RWPE1 (cell line): Measurements from ENCODE around the gene CTNS.

Source experiments
- CTCF ChIA-PET: fragments of 350-600 bp; sonication (Branson Sonifier 250); formaldehyde crosslinking; extraction: SDS; loops from one replicate; lab custom pipeline; 2021; lab: Yijun Ruan, JAX
- POLR2A ChIA-PET: fragments of 400-600 bp; formaldehyde crosslinking; extraction: SDS; loops from one replicate; lab custom pipeline; 2020; ENCODE audit warnings: antibody characterized with exemption; ENCODE audit not compliant: low non-redundant PET; lab: Yijun Ruan, JAX
- DNase-seq: peaks from one replicate; pipeline ENCODE4 v3.0.0; 2012; ENCODE audit warnings: low spot score
- H3K27ac ChIP-seq: fragments of 450-650 bp; 2 replicates; pipeline ENCODE4 v1.5.1; 2017
- CTCF ChIP-seq: fragments of 450-650 bp; conservative IDR thresholded peaks from 2 replicates; pipeline ENCODE4 v1.5.1; 2017; ENCODE audit warnings: low read depth, mild to moderate bottlenecking

The CTNS gene

DNA sequence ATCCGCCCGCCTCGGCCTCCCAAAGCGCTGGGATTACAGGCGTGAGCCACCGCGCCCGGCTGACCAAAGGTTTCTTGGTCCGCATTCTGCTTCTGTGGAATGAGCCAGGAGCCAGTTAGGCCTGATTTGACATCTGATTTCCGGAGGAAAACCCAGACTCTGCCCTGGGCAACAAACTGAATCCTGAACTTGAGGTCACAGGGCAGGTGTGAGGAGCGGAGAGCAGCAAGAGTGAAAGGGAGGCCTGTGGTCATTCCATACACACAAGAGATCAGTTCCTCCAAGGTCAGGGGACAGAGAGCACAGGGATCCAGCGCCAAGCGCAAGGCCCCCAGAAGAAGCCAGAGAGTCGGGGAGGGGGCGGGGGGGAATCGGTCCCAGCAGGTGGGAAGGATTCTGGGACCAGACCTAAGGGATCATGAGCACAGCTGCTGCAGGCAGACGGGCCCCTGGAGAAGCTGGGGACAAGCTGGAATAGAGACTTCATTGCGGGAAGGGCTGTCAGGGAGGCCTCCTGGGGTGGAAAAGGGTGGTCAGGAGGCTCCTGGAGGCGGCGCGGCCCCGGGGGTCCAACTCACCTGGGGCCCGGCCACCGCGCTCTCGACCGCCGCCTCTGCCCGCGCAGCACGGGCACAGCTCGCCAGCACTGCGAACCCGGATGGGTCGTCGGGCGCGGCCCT is 946 bp upstream of the CTNS start:
- no peak for TF ChIP-seq CTCF
- ChIA-PET POLR2A (interaction anchor here (0.6 to 1.9 kb wide), 4 partner anchors 9 to 119 kb away, joined by 3 to 8 read pairs (median 4); partner anchors contain the start of gene TAX1BP3), CTCF (interaction anchor here (2.1 kb wide), 1 partner anchor 13 kb away, joined by 12 read pairs; no protein-coding TSS in a partner anchor)
- peak overlapping the region; percentile 97 for H3K27ac ChIP-seq
- DNase-seq: peak; percentile 24

- TF ChIP-seq CTCF: no peak
- DNase-seq: no peak
- H3K27ac ChIP-seq: peak overlapping the region; percentile 97
- ChIA-PET CTCF (interaction anchor here (0.6 to 2.1 kb wide), 2 partner anchors 11 to 78 kb away, joined by 3 to 12 read pairs; no protein-coding TSS in a partner anchor), POLR2A (interaction anchor here (1.3 to 1.9 kb wide), 2 partner anchors 23 to 31 kb away, joined by 5 to 8 read pairs; partner anchors contain the start of gene TAX1BP3)
These were observed 381 bp downstream of the CTNS start for GRCh38 chr17:3636908-3637373.

DNA sequence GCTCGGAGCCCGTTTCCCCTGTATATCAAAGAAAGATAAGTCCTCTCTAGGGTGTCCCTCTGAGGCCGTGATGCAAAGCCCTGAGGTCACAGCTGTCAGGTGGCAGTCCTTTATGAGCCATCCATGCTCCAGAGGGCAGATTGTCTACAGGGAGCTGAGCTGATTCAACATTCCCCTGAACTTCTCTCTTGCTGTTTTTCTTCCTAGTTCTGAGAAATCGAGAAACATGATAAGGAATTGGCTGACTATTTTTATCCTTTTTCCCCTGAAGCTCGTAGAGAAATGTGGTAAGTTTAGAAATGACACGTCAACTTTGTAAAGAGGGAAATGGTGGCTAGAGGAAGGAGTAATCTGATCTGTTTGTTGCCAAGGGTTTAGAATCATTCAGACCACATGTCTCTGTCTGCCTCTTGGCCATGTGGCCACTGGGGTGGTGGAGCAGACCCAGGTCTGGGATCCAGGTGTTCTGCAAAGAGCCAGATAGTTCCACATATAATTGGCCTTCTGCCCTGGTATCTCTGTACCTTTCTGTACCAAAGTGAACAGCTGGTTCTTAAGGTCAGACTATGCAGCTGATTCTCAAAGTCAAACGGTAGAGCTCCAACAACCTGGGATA is 3.5 kb downstream of the CTNS start:
- CTCF ChIA-PET: interaction anchor here (0.8 kb wide), 1 partner anchor 128 kb away, joined by 3 read pairs; no protein-coding TSS in a partner anchor
- POLR2A ChIA-PET: no interaction called here
- no peak for TF ChIP-seq CTCF
- DNase-seq: no peak
- no peak overlapping the region for H3K27ac ChIP-seq

DNA sequence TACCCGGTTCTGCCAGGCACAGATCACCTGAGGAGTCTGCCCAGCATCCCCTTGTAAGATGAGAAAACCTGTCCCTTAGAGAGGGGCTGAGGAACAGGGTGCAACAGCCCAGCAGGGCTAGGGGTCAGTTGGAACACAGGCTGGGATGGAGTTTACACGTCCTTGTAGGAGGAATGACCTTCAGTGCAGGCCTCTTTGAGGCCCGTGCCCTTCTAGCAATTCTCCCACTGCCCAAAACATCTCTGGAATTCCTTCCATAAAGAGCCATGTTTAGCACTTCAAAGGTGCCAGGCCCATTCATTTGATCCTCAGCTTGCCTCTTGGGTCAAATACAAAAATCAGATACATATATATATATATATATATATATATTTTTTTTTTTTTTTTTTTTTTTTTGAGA is 4.5 kb downstream of the CTNS start:
- no peak for DNase-seq
- no peak for TF ChIP-seq CTCF
- POLR2A ChIA-PET: no interaction called here
- CTCF ChIA-PET: interaction anchor here (0.8 kb wide), 1 partner anchor 129 kb away, joined by 3 read pairs; no protein-coding TSS in a partner anchor
- no peak overlapping the region for H3K27ac ChIP-seq

GRCh38 chr17:3641717-3642486 is 5.3 kb downstream of the CTNS start:
- ChIA-PET POLR2A (no interaction called here), CTCF (interaction anchor here (0.5 kb wide), 1 partner anchor 16 kb away, joined by 4 read pairs; no protein-coding TSS in a partner anchor)
- H3K27ac ChIP-seq: no peak overlapping the region
- no peak for DNase-seq
- TF ChIP-seq CTCF: no peak

- H3K27ac ChIP-seq: peak overlapping the region; percentile 9; the same call in 1 of the 2 replicates
- TF ChIP-seq CTCF: no peak
- POLR2A ChIA-PET: no interaction called here
- CTCF ChIA-PET: interaction anchor here (0.6 kb wide), 1 partner anchor 102 kb away, joined by 6 read pairs; no protein-coding TSS in a partner anchor
- DNase-seq: no peak
These were observed 7.4 kb downstream of the CTNS start for GRCh38 chr17:3643889-3644349.
